ENCODE results near the gene UPF1. TPM values are rescaled to one million over a fixed set of nuclear protein-coding genes. Genes with fewer than 3 reads are reported as not detected.
A peak's percentile ranks its signal among the peaks of the same experiment; 100 is the strongest.

The UPF1 gene
- total RNA-seq, 1 experiment from 2014 or later: 57.1 TPM

DNA sequence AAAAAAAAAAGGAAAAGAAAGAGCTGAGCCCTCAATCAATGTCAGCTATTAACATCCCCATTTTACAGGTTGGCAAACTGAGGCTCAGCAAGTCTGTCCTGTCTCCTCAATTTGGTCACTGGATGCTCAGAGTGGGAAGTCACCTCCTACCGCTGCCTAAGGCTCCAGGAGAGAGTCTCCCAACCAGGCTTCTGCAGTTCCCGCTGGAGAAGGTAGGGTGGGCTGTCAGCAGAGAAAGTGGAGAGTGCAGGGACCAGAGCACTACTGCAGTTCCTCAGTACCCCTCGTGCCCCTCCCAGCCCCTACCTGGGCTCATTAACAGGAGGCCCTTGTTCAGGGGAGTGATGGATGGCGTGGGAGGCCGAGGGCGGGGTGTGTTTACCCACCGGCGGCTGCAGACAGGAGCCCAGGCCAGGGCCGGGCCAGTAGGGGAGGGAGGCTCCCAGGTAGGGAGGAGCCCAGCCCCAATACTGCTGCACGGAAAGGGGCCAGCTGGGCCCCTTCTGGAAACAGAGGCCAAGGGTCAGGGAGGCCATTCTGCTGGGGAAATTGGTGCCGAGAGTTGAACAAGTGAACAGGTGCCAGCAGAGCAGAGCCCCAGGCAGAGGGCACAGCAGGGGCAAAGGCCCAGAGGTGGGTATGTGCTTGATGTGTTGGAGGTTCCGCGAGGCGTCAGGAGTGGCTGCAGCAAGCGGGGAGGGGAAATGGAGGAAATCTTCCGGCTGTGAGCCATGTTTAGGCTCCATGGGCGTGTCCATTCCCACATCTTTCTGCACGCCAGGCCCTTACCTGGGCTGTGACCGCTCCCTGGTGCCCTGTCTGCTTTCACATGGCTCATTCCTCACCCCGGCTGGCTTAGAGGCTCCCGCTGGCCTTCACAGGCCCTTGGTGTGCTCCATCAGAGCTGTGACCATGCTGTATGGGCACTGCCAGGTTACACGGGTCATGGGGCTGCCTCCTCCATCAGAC is 33.1 kb upstream of the UPF1 start:
- no peaks in the 10 kb centered on the region for H3K36me3 Mint-ChIP-seq (ENCODE audit: insufficient read depth, unreplicated experiment)
- no TSS peak for BruUV-seq (replicated peaks)
- no peaks in the 10 kb centered on the region for H3K9me3 Mint-ChIP-seq (ENCODE audit: low read depth, unreplicated experiment)
- intact Hi-C loops (cut with micrococcal nuclease; ENCODE audit: unreplicated experiment): no loop called here
- H3K27ac Mint-ChIP-seq (ENCODE audit: unreplicated experiment): no peak overlapping the region
- peaks cover 5% of the 10 kb centered on the region for H3K27me3 Mint-ChIP-seq (ENCODE audit: unreplicated experiment)
- DNase-seq: peak; percentile 24
- H3K4me1 Mint-ChIP-seq (ENCODE audit: low read depth, unreplicated experiment): no peaks in the 10 kb centered on the region
- H3K4me3 Mint-ChIP-seq (ENCODE audit: low read depth, unreplicated experiment): no peak overlapping the region
- TF ChIP-seq, protein P1, sequence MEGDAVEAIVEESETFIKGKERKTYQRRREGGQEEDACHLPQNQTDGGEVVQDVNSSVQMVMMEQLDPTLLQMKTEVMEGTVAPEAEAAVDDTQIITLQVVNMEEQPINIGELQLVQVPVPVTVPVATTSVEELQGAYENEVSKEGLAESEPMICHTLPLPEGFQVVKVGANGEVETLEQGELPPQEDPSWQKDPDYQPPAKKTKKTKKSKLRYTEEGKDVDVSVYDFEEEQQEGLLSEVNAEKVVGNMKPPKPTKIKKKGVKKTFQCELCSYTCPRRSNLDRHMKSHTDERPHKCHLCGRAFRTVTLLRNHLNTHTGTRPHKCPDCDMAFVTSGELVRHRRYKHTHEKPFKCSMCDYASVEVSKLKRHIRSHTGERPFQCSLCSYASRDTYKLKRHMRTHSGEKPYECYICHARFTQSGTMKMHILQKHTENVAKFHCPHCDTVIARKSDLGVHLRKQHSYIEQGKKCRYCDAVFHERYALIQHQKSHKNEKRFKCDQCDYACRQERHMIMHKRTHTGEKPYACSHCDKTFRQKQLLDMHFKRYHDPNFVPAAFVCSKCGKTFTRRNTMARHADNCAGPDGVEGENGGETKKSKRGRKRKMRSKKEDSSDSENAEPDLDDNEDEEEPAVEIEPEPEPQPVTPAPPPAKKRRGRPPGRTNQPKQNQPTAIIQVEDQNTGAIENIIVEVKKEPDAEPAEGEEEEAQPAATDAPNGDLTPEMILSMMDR (IDR thresholded peaks at IDR 0.05; ENCODE audit: unreplicated experiment): no peak
- CTCF ChIA-PET: no interaction called here

DNA sequence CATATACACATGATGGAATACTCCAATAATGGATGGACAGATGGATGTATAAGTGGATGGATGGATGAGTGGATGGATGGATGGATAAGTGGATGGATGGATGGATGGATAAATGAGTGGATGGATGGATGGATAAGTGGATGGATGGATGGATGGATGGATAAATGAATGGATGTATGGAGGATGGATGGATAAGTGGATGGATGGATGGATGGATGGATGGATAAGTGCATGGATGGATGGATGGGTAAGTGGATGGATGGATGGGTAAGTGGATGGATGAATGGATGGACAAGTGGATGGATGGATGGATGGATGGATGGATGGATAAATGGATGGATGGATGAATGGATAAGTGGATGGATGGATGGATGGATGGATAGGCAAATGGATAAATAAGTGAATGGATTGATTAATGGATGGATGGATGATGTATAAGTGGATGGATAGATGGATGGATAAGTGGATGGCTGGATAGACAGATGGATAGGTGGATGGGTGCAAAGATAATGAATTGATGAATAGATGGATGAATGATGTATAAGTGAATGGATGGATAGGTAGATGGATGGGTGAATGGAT is 32.3 kb upstream of the UPF1 start:
- no peak for DNase-seq
- Mint-ChIP-seq H3K27ac (ENCODE audit: unreplicated experiment) (no peak overlapping the region), H3K36me3 (ENCODE audit: insufficient read depth, unreplicated experiment) (no peaks in the 10 kb centered on the region), H3K27me3 (ENCODE audit: unreplicated experiment) (no peaks in the 10 kb centered on the region), H3K4me1 (ENCODE audit: low read depth, unreplicated experiment) (no peaks in the 10 kb centered on the region), H3K4me3 (ENCODE audit: low read depth, unreplicated experiment) (no peak overlapping the region), H3K9me3 (ENCODE audit: low read depth, unreplicated experiment) (no peaks in the 10 kb centered on the region)
- TF ChIP-seq, protein P1 (IDR thresholded peaks at IDR 0.05; ENCODE audit: unreplicated experiment): no peak
- CTCF ChIA-PET: no interaction called here
- no TSS peak for BruUV-seq (replicated peaks)
- intact Hi-C loops (cut with micrococcal nuclease; ENCODE audit: unreplicated experiment): no loop called here

DNA sequence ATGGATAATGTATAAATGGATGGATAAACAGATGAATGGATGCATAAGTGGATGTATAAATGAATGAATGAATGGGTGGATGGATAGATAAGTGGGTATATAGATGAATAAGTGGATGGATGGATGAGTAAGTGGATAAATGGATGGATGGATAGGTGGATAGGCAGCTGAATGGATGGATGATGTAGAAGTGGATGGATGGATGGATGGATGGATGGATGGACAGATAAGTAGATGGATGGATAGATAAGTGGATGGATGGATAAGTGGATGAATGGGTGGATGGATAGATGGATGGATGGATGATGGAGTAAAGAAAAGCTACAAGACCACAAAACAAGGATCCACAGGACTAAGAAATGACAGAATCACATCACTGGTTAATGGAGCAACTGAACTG is 31.7 kb upstream of the UPF1 start:
- Mint-ChIP-seq H3K36me3 (ENCODE audit: insufficient read depth, unreplicated experiment) (no peaks in the 10 kb centered on the region), H3K4me3 (ENCODE audit: low read depth, unreplicated experiment) (no peak overlapping the region), H3K4me1 (ENCODE audit: low read depth, unreplicated experiment) (no peaks in the 10 kb centered on the region), H3K9me3 (ENCODE audit: low read depth, unreplicated experiment) (no peaks in the 10 kb centered on the region), H3K27ac (ENCODE audit: unreplicated experiment) (no peak overlapping the region), H3K27me3 (ENCODE audit: unreplicated experiment) (no peaks in the 10 kb centered on the region)
- intact Hi-C loops (cut with micrococcal nuclease; ENCODE audit: unreplicated experiment): no loop called here
- no peak for DNase-seq
- TF ChIP-seq, protein P1 (IDR thresholded peaks at IDR 0.05; ENCODE audit: unreplicated experiment): no peak
- CTCF ChIA-PET: no interaction called here
- BruUV-seq (replicated peaks): no TSS peak

DNA sequence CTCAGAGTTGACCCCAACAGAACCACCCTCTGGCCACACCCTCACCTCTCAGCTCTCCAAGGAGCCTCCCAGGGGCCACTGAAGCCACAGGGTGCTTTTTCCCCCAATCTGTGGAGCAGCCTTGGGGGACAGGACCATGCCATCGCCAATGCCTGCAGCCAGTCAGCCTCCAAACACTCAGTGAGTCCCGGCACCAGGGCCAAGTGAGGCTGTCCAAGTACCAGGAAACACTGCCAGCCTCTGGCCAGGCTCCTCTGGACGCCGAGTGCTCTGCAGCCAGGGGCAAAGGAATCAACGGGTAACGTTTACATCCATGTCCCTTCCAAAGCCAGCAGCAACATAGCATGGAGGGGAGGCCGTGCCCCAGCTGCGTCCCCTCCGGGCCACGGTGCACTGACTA is 31.1 kb upstream of the UPF1 start:
- no TSS peak for BruUV-seq (replicated peaks)
- CTCF ChIA-PET: interaction anchor here (1.0 kb wide), 1 partner anchor 46 kb away, joined by 5 read pairs; no protein-coding TSS in a partner anchor
- Mint-ChIP-seq H3K36me3 (ENCODE audit: insufficient read depth, unreplicated experiment) (no peaks in the 10 kb centered on the region), H3K9me3 (ENCODE audit: low read depth, unreplicated experiment) (no peaks in the 10 kb centered on the region), H3K4me1 (ENCODE audit: low read depth, unreplicated experiment) (no peaks in the 10 kb centered on the region), H3K27me3 (ENCODE audit: unreplicated experiment) (no peaks in the 10 kb centered on the region), H3K27ac (ENCODE audit: unreplicated experiment) (no peak overlapping the region), H3K4me3 (ENCODE audit: low read depth, unreplicated experiment) (no peak overlapping the region)
- intact Hi-C loops (cut with micrococcal nuclease; ENCODE audit: unreplicated experiment): no loop called here
- no peak for DNase-seq
- TF ChIP-seq, protein P1 (IDR thresholded peaks at IDR 0.05; ENCODE audit: unreplicated experiment): no peak
